ENCODE results near the gene KIAA2012.

Gene KIAA2012

GRCh38 chr2:202072737-202073401 is at the start of gene KIAA2012:
Gene KIAA2012 (plus strand): TSS chr2:202073255. CDS start chr2:202073628, 373 bp downstream.
- FAIRE-seq: no peak

- no peak for FAIRE-seq
Observed at GRCh38 chr2:202023904-202024266, 49.2 kb upstream of the KIAA2012 start.

GRCh38 chr2:202024871-202025270 is 48.2 kb upstream of the KIAA2012 start:
- FAIRE-seq: no peak

GRCh38 chr2:202025816-202026215 is 47.2 kb upstream of the KIAA2012 start:
- FAIRE-seq: no peak

GRCh38 chr2:202026507-202026906 is 46.5 kb upstream of the KIAA2012 start:
- no peak for FAIRE-seq

- no peak for FAIRE-seq
Observed at GRCh38 chr2:202030691-202031090, 42.4 kb upstream of the KIAA2012 start.

GRCh38 chr2:202031246-202031951 is 41.7 kb upstream of the KIAA2012 start:
- no peak for FAIRE-seq

GRCh38 chr2:202032846-202033316 is 40.2 kb upstream of the KIAA2012 start:
- FAIRE-seq: no peak

- FAIRE-seq: no peak
Observed at GRCh38 chr2:202033317-202034248, 39.5 kb upstream of the KIAA2012 start, which contains the start of gene FZD7. Gene FZD7 (plus strand): TSS chr2:202033855. CDS start chr2:202034648, 793 bp downstream.

- no peak for FAIRE-seq
Observed at GRCh38 chr2:202034249-202035088, 38.6 kb upstream of the KIAA2012 start.

GRCh38 chr2:202035089-202035940 is 37.7 kb upstream of the KIAA2012 start:
- FAIRE-seq: no peak

GRCh38 chr2:202035941-202036372 is 37.1 kb upstream of the KIAA2012 start:
- FAIRE-seq: no peak

GRCh38 chr2:202036601-202037037 is 36.4 kb upstream of the KIAA2012 start:
- FAIRE-seq: no peak

GRCh38 chr2:202037086-202037485 is 36.0 kb upstream of the KIAA2012 start:
- no peak for FAIRE-seq

GRCh38 chr2:202038471-202039277 is 34.4 kb upstream of the KIAA2012 start:
- no peak for FAIRE-seq

- no peak for FAIRE-seq
Observed at GRCh38 chr2:202039278-202040078, 33.6 kb upstream of the KIAA2012 start.

GRCh38 chr2:202040079-202040844 is 32.8 kb upstream of the KIAA2012 start:
- no peak for FAIRE-seq

- FAIRE-seq: no peak
Observed at GRCh38 chr2:202042444-202042843, 30.6 kb upstream of the KIAA2012 start.
